ENCODE data around the gene TINAG. TPM values are rescaled to one million over a fixed set of nuclear protein-coding genes. Genes with fewer than 3 reads are reported as not detected.
A peak's percentile ranks its signal among the peaks of the same experiment; 100 is the strongest.
"Not testable (repeated sequence)": the region's sequence is repeated elsewhere in the genome, so short reads cannot be mapped to it uniquely, and the experiment has no call there.

The TINAG gene
- total RNA-seq, 1 donor from 2014 or later = not detected

DNA sequence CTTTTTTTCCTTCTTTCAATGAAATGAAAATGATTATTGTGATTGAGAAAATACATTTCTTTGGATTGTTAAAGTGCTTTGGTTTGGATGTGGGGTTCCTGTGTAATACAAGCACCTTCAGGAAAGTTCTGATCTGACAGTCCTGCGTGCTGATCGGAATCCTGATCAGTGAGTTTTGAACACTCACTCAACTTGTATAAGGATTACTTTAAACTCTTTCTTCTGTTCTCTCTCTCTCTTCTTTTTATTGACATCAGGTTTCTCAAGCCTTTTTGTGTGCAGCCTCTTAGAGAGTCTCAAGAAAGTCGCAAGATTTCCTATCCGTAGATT, 710 bp downstream of the TINAG start:
- DNase-seq (ENCODE audit: low read depth in 2 of 2) = no peak

DNA sequence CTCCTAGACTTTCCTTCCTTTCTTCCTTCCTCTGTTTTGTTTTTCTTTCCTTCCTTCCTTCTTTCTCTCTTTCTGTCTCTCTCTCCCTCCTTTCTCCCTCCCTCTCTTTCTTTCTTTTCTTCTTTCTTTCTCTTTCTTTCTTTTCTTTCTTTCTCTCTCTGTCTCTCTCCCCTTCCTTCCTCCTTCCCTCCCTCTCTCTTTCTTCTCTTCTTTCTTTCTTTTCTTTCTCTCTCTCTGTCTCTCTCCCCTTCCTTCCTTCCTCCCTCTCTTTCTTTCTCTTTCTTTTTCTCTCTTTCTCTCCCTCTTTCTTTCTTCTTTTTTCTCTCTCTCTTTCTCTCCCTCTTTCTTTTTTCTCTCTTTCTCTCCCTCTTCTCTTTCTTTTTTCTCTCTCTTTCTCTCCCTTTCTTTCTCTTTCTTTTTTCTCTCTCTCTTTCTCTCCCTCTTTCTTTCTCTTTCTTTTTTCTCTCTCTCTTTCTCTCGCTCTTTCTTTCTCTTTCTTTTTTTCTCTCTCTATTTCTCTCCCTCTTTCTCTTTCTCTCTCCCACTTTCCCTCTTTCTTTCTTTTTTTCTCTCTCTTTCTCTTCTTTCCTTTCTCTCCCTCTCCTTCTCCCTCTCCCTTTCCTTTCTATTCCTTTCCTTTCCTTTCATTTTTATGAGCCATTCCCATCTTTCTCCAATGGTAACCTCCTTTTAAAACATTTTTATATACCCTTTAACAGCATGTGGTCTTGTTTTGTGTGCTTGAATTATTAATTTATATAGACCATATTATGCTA, 2.3 kb downstream of the TINAG start:
- DNase-seq (ENCODE audit: low read depth in 2 of 2) = no peak

DNA sequence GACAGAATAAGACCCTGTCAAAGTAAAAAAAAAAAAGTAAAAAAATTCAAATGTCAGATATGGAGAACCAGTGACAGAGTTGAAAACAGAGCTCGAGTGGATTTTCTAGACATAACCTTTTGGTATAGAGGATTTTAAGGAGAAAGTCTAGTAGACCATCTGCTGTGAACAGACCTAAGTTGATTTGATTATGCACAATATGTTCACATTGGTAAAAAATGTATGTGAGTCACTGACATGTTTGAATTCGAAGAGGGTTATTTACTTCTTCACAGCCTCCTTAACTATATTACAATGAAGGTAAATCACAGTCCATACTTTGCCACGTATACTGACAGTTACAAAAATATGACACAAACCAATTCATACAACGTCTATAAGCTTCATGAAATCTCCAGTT, 7.4 kb downstream of the TINAG start:
- DNase-seq (ENCODE audit: low read depth in 2 of 2) = no peak

DNA sequence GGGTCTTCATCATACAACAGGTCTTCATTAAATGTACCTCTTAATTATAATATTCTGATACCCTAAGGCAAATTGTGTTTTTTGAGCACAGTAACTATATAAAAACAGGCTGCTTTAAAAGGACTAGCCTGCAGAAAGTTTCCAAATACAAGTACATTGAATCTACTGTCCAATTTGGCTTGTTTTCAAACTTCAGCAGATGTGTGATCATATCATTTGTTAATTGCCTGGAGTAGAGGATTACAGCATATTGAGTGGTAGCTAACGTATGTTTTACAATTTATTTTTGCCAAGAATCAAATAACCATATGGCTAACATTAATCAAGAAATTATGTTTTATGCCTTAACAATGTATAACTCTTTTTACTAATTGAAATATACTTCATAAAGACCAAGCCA, 12.6 kb downstream of the TINAG start:
- DNase-seq (ENCODE audit: low read depth in 2 of 2) = no peak

DNA sequence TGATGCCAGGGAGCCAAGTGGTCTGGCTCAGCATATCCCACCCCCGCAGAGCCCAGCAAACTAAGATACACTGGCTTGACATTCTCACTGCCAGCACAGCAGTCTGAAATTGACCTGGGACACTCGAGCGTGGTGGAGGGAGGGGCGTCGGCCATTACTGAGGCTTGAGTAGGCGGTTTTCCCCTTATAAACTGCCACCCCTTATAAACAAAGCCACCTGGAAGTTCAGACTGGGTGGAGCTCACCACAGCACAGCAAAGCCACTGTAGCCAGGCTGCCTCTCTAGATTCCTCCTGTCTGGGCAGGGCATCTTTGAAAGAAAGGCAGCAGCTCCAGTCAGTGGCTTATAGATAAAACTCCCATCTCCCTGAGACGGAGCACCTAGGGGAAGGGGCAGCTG, 19.4 kb downstream of the TINAG start:
- no peak for DNase-seq (ENCODE audit: low read depth in 2 of 2)

DNA sequence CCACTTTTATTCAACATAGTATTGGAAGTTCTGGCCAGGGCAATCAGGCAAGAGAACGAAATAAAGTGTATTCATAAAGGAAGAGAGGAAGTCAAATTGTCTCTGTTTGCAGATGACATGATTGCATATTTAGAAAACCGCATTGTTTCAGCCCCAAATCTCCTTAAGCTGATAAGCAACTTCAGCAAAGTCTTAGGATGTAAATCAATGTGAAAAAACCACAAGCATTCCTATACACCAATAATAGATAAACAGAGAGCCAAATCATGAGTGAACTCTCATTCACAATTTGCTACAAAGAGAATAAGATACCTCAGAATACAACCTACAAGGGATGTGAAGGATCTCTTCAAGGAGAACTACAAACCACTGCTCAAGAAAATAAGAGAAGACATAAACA, 23.3 kb downstream of the TINAG start:
- not testable (repeated sequence) for DNase-seq (ENCODE audit: low read depth in 2 of 2)

DNA sequence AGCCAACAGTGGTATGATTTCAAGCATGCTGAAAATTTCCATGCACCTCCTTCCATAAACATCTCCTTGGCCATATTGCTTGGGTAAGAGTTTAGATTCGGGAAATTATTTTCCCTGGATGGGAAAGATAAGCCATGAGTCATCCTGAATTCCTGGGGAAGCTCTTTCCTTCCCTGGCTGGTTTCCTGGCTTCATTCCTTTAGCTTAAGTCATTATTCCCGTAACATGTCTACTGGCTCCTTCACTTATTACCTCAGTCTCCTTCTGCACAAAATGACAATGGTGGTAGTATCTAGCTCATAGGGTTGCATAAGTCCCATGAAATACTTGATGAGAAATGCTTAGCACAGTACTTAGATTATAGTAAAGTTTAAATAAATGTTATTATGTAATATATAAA, 27.6 kb downstream of the TINAG start:
- DNase-seq (ENCODE audit: low read depth in 2 of 2) = peak in 1 of 2 donors; percentile 96

DNA sequence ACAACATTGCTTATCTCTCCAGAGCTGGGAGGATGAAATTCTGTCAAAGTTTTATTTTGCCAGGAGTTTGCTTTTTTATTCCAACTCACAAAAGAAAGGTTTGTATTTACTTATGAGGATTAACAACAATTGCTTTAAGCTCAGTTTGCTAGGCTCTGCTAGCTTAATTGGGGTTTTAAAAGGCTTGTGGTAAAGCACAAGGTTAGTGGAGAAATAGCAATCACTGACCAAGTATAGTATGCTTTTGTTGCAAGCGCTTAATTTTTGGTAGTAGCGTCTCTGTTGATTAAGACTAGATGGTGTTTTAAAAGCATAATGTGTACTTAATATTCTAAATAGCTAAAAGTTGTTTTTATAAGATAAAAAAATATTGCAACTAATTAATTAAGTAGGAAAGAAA, 45.7 kb downstream of the TINAG start:
- DNase-seq (ENCODE audit: low read depth in 2 of 2) = no peak

DNA sequence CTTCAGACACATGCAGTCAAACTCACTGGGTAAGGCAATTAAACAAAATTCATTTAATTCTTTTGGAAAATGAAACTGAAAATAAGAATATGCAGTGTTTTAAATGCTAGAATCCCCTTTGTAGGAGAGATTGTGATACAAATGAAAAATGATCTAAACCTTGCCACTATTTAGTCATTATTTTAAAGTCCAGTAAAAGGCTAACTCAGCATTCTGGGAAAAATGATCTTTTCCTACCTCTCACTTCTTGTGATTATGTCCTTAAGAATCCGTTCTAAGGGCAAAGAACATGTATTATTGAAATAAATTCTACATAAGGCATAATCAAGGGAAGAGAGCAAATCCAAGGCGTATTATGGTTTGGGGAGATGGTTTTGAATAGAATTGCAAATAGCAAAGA, 46.4 kb downstream of the TINAG start:
- DNase-seq (ENCODE audit: low read depth in 2 of 2) = no peak

DNA sequence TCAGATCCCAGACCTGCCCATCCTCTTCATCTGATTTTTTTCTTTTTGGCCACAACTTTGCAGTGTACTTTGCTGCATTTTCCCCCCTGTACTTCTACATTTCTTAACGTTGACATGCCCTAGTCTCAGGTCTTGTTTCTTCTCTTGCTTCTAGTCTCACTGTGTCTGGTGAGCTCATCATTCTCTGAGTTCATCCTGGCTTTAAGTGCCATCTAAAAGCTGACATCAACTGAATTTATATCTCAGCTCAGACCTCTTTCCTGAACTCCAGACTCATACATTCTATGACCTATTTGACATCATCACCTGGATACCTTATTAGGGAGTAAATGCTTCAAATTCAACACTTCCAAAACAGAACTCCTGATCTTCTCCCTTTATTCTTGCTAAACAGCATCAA, 48.9 kb downstream of the TINAG start:
- no peak for DNase-seq (ENCODE audit: low read depth in 2 of 2)

DNA sequence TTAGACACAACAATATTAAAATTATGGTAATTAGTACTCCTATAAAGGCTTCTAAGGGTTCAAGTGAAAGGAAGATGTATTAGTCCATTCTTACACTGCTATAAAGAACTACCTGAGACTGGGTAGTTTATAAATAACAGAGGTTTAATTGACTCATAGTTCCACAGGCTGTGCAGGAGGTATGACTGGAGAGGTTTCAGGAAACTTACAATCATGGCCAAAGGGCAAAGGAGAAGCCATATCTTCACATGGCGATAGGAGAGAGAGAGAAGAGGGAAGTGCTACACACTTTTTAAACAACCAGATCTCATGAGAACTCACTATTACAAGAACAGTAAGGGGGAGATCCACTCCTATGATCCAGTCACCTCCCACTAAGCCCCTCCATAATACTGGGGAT, 52.9 kb downstream of the TINAG start:
- DNase-seq (ENCODE audit: low read depth in 2 of 2) = no peak

DNA sequence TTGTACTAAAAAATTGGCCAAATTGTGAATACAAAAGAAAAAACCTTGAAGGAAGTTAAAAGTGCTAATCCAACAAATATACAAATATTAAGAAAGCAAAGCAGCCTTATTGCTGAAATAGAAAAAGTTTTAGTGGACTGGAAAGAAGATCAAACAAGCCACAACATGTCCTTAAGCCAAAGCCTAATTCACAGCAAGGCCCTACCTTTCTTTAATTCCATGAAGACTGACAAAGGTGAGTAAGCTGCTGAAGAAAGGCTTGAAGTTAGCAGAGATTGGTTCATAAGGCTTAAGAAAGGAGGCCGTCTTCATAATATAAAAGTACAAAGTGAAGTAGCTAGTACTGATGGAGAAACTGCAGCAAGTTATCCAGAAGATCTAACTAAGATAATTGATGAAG, 53.5 kb downstream of the TINAG start:
- DNase-seq (ENCODE audit: low read depth in 2 of 2) = no peak

DNA sequence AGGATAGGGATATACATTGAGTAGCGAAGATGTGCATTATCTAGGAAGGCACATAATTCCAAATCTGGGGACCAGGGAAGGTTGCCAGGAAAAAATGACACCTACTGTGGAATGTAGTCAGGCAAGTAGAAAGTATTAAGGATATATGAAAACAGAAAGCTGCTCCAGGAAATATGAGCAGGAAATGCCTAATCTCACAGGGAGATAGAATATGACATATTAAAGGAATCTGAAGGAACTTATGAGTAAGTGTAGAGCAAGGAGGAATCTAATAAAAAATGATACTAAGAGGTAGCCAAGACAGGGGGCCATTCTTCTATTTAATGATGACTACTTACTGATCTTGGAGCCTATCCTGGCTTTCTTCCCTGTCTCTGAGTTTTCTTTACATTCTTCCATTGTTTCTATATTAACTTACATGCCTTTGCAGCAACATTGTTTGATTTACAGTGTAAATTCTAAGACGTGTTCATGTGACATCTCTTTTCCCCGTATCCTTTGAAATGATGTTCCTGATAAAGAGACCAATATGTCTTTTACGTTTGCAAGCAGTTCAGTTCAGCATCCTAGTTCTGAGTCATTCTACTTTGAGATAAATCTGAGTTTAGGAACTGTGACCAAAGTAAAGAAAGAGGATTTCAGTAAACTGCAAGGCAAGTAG, 58.6 kb downstream of the TINAG start:
- DNase-seq (ENCODE audit: low read depth in 2 of 2) = peak in 1 of 2 donors; percentile 41

DNA sequence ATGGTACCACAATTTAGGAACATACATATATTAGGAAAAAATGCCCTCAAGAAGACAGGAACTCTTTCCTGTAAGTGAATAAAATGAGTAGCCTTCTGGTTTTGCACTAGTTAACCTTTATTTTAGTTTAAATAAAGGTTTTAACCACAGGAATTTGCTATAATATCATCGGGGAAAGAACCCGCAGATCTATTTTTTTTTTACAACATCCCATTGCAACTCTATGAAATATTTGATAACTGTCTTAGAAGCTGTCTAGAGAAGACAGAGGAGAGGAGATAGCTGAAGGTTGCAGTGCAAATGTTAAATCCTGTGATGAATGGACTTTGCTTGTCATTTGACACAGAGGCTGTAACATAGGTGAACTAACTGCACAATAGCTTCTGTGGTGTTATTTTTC, 69.5 kb downstream of the TINAG start:
- no peak for DNase-seq (ENCODE audit: low read depth in 2 of 2)

DNA sequence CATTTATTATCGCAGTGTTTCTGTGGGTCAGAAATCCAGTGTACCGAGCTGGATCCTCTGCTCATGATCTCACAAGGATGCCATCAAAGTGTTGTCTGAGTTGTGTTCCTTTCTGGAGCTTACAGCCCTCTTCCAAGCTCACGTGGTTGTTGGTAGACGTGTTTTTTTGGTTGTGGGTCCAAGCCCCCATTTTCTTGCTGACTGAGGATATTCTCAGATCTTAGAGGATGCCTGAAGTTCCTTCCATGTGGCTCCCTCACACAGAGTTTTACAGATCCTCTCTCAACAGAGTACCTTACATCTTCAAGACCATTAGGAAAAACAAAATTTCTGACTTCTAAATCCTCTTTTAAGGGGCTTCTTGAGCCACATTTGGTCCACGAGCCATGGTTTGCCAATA, 78.1 kb downstream of the TINAG start:
- DNase-seq (ENCODE audit: low read depth in 2 of 2) = no peak

DNA sequence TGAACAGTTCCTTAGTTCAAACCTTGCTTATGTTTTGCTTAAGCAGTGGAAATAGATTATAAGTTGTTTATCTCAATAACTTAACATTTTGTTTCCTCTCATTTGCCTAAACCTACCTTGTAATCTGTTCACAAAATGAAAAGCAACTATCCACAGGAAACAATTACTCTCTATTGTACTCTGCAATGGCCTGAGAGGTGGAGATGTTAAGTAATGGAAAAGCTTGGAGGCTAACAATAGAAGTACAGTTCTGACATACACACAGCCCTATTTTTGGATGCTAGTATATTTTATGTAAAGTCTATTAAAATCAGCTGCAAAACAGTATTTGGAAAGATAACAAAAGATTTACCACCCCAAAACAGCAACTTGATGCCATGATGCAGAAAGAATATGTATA, 82.1 kb downstream of the TINAG start:
- peak in 1 of 2 donors; percentile 2 for DNase-seq (ENCODE audit: low read depth in 2 of 2)

DNA sequence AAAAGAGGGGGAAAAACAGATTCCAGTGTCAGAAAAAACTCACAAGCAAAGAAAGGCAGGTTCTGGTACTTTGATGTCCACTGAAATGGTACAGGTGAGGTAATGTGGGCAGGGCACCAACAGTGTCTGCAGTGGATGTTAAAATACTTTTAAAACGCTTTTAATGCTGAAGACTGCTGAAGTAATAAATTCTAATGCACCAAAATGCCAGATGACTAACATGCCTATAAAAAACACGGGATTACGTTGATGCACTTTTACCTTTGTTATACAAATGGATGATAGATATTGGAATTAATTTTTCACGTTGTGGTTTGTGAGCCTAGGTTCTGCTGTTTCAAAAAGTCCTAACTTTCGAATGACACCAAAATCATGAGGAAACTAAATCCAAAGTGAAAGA, 83.3 kb downstream of the TINAG start:
- DNase-seq (ENCODE audit: low read depth in 2 of 2) = no peak

DNA sequence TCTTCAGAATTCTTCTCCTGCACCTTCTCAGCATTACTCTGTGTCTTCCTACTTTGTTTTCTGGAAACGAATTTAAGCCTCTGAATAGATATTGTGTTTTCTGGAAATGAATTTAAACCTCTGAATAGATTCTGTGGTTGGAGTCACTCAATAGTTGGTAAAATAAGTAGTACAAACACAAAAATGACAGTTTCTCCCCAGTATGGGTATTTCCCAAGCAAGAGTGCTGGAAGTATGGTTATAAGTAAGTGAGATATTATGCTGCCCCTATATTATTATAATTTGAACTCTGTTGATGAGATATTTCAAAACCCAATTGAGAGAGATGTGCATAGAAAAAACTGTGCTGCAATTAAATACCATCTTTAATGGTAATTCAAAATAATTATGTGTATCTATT, 94.9 kb downstream of the TINAG start:
- no peak for DNase-seq (ENCODE audit: low read depth in 2 of 2)

DNA sequence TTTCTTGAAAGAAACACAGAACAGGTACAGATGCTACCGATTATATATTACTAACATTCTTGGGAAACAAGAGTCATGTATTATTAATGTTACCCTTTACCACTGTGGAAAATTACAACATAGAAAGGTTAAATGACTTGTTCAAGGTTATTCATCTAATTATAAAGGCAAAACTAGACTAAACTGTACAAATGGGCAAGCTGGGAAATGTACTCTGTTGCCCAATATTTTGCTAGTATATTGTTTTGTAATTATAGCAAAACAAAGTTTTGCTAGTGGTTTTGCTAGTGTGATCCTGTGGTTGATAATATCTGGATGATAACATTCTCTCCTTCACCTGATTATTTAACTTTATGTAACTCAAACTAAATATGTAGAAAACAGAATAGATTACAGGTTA, 96.5 kb downstream of the TINAG start:
- no peak for DNase-seq (ENCODE audit: low read depth in 2 of 2)

DNA sequence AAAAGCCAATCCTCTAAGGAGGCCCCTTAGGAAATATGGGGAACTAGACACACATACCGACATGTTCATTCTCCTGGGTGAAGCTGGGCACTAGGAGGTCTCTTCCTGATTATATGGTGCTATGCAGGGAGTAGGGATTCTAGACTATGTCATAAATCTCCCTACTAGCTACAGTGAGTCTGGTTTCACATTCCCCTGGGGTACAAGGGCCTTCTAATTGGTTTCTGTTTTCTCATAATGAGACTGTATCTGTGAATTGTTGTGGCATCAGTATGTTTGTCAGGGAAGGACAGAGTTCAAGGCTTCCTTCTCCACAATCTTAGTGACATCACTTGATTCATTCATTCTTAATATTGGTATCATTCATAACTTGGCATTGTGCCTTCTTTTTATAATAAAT, 103.5 kb downstream of the TINAG start:
- DNase-seq (ENCODE audit: low read depth in 2 of 2) = no peak

DNA sequence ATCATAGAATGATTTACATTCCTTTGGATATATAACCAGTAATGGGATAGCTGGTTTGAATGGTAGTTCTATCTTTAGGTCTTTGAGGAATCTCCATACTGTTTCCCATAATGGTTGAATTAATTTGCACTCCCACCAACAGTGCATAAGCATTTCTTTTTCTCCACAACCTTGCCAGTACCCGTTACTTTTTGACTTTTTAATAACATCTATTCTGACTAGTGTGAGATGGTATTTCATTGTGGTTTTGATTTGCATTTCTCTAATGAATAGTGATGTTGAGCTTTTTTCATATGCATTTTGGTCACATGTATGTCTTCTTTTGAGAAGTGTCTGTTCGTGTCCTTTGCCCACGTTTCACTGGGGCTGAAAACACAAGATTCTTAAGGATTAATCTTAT, 107.3 kb downstream of the TINAG start:
- DNase-seq (ENCODE audit: low read depth in 2 of 2) = no peak

DNA sequence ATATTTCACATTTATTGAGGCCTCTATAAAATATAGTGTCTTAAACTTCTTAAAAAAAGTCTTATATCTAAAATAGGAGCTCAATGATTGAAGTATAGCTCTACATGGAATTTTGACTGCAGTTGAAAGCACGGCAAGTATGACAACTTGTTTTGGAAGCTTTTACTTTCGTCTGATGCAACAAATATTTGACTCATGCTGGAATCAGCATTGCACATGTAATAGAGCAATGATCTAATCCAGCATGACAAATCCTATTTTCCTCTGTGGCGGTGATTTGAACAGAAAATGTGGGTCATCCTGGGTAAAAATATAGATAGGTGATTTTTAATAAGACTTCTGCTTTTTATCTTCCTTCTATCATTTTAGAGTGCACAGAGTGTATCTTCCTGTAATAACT, 111.6 kb downstream of the TINAG start:
- DNase-seq (ENCODE audit: low read depth in 2 of 2) = peak; percentile 4 to 65

DNA sequence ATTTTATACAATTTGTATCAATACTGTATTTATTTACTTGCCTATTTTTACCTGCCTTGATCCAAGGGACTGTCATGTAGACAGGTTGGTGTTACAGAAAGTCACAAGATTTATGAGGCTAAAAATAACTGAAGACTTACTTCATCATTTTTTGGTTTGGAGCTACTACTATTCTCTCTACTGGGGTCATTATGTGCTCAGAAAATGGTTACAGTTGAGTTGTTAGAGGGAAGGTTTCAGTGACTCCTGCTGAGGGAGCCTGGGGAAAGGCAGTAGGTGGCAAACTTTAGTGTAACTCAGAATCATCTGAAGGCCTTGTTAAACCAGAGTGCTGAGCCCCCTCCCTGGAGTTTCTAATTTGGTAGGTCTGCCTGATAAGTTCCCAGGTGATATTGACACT, 118.8 kb downstream of the TINAG start:
- DNase-seq (ENCODE audit: low read depth in 2 of 2) = no peak
